HepG2 (cell line): ENCODE results near the gene CCDC33. TPM values are rescaled to one million over a fixed set of nuclear protein-coding genes. Genes with fewer than 3 reads are reported as not detected.

ENCODE experiments used
- ATAC-seq: fragments of 200-7000 bp; cut with Tn5 transposase; 3 replicates; pipeline ENCODE4 v1.9.1; 2020; ENCODE audit warnings: mild to moderate bottlenecking, moderate library complexity
- BruUV-seq: library from RNA; stranded (reverse); fragments of 400-500 nt; replicated peaks from 2 replicates; lab custom pipeline; 2021; lab: Mats Ljungman, UMichigan
- CTCF ChIA-PET: fragments of 300-600 bp; formaldehyde crosslinking; extraction: SDS; loops from one replicate; lab custom pipeline; 2021; ENCODE audit warnings: low total read pairs, inconsistent platforms, low intra/inter-chr PET ratio; lab: Yijun Ruan, JAX
- POLR2A ChIA-PET: fragments of 350-600 bp; sonication (Branson Sonifier 250); formaldehyde crosslinking; loops from one replicate; lab custom pipeline; 2020; ENCODE audit warnings: antibody characterized with exemption, inconsistent platforms; lab: Yijun Ruan, JAX
- DNase-seq: peaks from one replicate; pipeline ENCODE4 v3.0.0-alpha.2; 2015; ENCODE audit warnings: low spot score
- FAIRE-seq: peaks from 3 replicates; lab custom pipeline; 2011; peaks lifted over from hg19 to GRCh38; lab: Jason Lieb, UNC
- H2AFZ ChIP-seq: one replicate; pipeline ENCODE4 v1.6.1; 2011; ENCODE audit warnings: low read length, inconsistent platforms
- H3K27ac ChIP-seq: fragments of 300-600 bp; 3 replicates; pipeline ENCODE4 v1.8.0; 2011; ENCODE audit warnings: mixed run types, mild to moderate bottlenecking, mixed read lengths, low read length, inconsistent platforms; ENCODE audit not compliant: insufficient read depth; ENCODE audit errors: extremely low read length
- H3K27me3 ChIP-seq, 2 experiments: fragments of 200-600 bp in 1 of 2; 2 replicates in 1 of 2; 3 replicates in 1 of 2; pipeline versions ENCODE4 v1.6.0 to v1.8.0; 2011; ENCODE audit warnings: low read length in 2 of 2, mild to moderate bottlenecking in 2 of 2, moderate library complexity in 2 of 2, inconsistent platforms in 1 of 2; ENCODE audit not compliant: insufficient read depth in 2 of 2, control insufficient read depth in 1 of 2
- H3K36me3 ChIP-seq, 2 experiments: fragments of 200-600 bp in 1 of 2; replicated peaks in 1 of 2; 2 replicates in 1 of 2; 3 replicates in 1 of 2; pipeline versions ENCODE4 v1.5.1 to v1.8.0; 2011; ENCODE audit warnings: low read length in 2 of 2, inconsistent platforms in 1 of 2; ENCODE audit not compliant: insufficient read depth in 2 of 2, control insufficient read depth in 1 of 2
- H3K4me1 ChIP-seq: 2 replicates; pipeline ENCODE4 v1.5.1; 2012; ENCODE audit warnings: low read length, inconsistent platforms; ENCODE audit not compliant: insufficient read depth
- H3K4me2 ChIP-seq: 2 replicates; pipeline ENCODE4 v1.6.0; 2011; ENCODE audit warnings: low read depth, low read length, inconsistent platforms
- H3K4me3 ChIP-seq, 3 experiments: fragments of 200-600 bp in 1 of 3; sonication (generic), shearing (Covaris generic) in 1 of 3; replicated peaks in 1 of 3; 2 replicates each; pipeline ENCODE4 v1.5.1; 2011 to 2016; ENCODE audit warnings: low read length in 3 of 3, inconsistent platforms in 2 of 3, low read depth in 2 of 3, mild to moderate bottlenecking in 2 of 3, control low read depth in 1 of 3, mixed read lengths in 1 of 3; ENCODE audit not compliant: insufficient read depth in 1 of 3
- H3K79me2 ChIP-seq: one replicate; pipeline ENCODE4 v1.6.1; 2011; ENCODE audit warnings: low read length, inconsistent platforms; ENCODE audit not compliant: insufficient read depth
- H3K9ac ChIP-seq: 2 replicates; pipeline ENCODE4 v1.6.0; 2011; ENCODE audit warnings: mild to moderate bottlenecking, low read depth, low read length, inconsistent platforms; ENCODE audit not compliant: insufficient read depth
- H3K9me3 ChIP-seq: 2 replicates; pipeline ENCODE4 v1.5.1; 2012; ENCODE audit warnings: mild to moderate bottlenecking, low read length
- H4K20me1 ChIP-seq: 2 replicates; pipeline ENCODE4 v1.6.0; 2011; ENCODE audit warnings: inconsistent platforms, mild to moderate bottlenecking, low read length, moderate library complexity; ENCODE audit not compliant: insufficient read depth
- CTCF ChIP-seq: sonication (generic); formaldehyde crosslinking; IDR thresholded peaks from 2 replicates; pipeline ENCODE4 v1.5.0; 2020; ENCODE audit warnings: mild to moderate bottlenecking, missing genetic modification reagents, moderate library complexity
- KDM5A ChIP-seq: fragments of 200-600 bp; sonication (generic); IDR thresholded peaks from 2 replicates; pipeline ENCODE4 v1.7.0; 2018; ENCODE audit warnings: antibody characterized with exemption, mild to moderate bottlenecking, low read length, borderline replicate concordance
- NFYB ChIP-seq: sonication (generic); formaldehyde crosslinking; IDR thresholded peaks from 2 replicates; pipeline ENCODE4 v1.4.0; 2020; ENCODE audit warnings: missing genetic modification reagents
- NFYC ChIP-seq: IDR thresholded peaks from 2 replicates; pipeline ENCODE4 v1.6.1; 2016; ENCODE audit warnings: missing genetic modification reagents, missing compliant biosample characterization
- PHF20 ChIP-seq: sonication (generic); formaldehyde crosslinking; IDR thresholded peaks from 2 replicates; pipeline ENCODE4 v1.5.0; 2020; ENCODE audit warnings: mild to moderate bottlenecking, missing genetic modification reagents
- SMC3 ChIP-seq: IDR thresholded peaks from 2 replicates; pipeline ENCODE4 v1.6.1; 2011; ENCODE audit warnings: low read length, improper control_type of control experiment
- SPEN ChIP-seq: sonication (generic); formaldehyde crosslinking; IDR thresholded peaks from 2 replicates; pipeline ENCODE4 v1.5.1; 2020; ENCODE audit warnings: low read depth, mild to moderate bottlenecking, missing genetic modification reagents
- STAG1 ChIP-seq: sonication (generic); formaldehyde crosslinking; IDR thresholded peaks from 2 replicates; pipeline ENCODE4 v1.4.0; 2020; ENCODE audit warnings: missing genetic modification reagents
- TFDP1 ChIP-seq: IDR thresholded peaks from 2 replicates; pipeline ENCODE4 v1.6.1; 2016; ENCODE audit warnings: missing compliant biosample characterization, missing genetic modification reagents, borderline replicate concordance
- WGBS: methylation state at CpG from one replicate; pipeline ENCODE4 v1.1.6; 2017; ENCODE audit warnings: low lambda C conversion rate; 5-methylcytosine and 5-hydroxymethylcytosine counted together
- in situ Hi-C: cut with HindIII; loops from 2 replicates; pipeline ENCODE4 v1.10.0; 2017; ENCODE audit warnings: low pct_unique_long_range_greater_than_20kb; ENCODE audit not compliant: extremely low pct_ligation_motif_present
- intact Hi-C: fragments of 100-400 bp; cut with micrococcal nuclease; formaldehyde crosslinking; loops from one replicate; pipeline ENCODE4 v1.10.0; 2022; ENCODE audit not compliant: unreplicated experiment
- polyA plus RNA-seq, 8 experiments: library from polyadenylated mRNA; depleted of rRNA in 3 of 8; stranded (reverse) in 7 of 8; unstranded in 1 of 8; fragments of >200 nt; fragmentation: Illumina TruSeq in 4 of 8; extraction: Trizol in 4 of 8; gene quantifications; 2 replicates each; pipeline versions ENCODE4 v1.2.1 to v1.2.3, GENCODE V29; 2011 to 2016; ENCODE audit warnings: low read depth in 4 of 8, missing spikeins in 1 of 8, mixed read lengths in 1 of 8; ENCODE audit not compliant: insufficient read depth in 1 of 8
- total RNA-seq, 5 experiments: library from RNA; depleted of rRNA; stranded (reverse); fragments of >200 nt; fragmentation: Illumina TruSeq; extraction: Trizol; gene quantifications; 2 replicates each; pipeline ENCODE4 v1.2.3, GENCODE V29; 2016; ENCODE audit warnings: low read depth in 1 of 5
- TF ChIP-seq, protein P1 (sequence below): sonication (generic); formaldehyde crosslinking; IDR thresholded peaks from 2 replicates; pipeline ENCODE4 v1.4.0; 2020; ENCODE audit warnings: mild to moderate bottlenecking, missing genetic modification reagents

CCDC33 gene
- total and polyA plus RNA-seq, 2 of the 13 experiments (the other 11 are each of a cell fraction or from before 2014, with no cell fraction given): 0.30 TPM; not detected in 1

DNA sequence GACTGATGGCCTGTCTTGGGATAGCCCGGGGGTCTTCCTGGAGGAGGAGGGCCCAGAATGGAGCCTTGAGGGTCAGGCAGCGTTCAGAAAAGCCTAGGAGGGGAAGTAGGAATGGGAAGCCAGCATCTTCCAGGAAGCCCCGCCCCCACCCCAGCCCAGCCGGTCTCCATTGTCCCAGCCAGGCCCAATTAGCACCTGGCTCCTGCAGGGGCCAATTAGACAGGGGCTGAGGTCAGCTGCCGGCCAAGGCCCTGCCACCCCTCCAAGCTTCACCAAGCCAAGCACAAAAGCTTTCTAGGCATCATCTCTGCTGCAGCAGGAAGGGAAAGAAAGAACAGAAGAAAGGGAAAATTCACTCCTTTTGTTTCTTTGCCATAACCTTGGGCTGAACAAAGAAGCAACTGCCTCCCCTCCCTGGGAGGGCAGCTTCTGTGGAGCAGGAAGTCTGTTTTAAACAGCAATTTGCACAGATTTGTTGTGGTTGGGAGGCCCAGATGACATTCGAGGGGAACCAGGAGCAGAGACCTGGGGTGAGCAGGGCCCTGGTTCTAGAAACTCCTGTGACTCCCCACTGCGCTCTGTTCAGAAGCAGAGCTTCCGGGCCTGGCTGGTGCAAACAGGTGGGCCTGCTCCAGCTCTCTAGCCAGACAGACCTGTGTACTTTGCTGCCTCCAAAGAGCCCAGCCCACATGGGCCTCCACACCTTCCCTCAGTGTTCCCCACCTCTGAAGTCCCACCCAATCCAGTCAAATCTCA, 83.6 kb downstream of the CCDC33 start (continued):
- TF ChIP-seq, protein P1, sequence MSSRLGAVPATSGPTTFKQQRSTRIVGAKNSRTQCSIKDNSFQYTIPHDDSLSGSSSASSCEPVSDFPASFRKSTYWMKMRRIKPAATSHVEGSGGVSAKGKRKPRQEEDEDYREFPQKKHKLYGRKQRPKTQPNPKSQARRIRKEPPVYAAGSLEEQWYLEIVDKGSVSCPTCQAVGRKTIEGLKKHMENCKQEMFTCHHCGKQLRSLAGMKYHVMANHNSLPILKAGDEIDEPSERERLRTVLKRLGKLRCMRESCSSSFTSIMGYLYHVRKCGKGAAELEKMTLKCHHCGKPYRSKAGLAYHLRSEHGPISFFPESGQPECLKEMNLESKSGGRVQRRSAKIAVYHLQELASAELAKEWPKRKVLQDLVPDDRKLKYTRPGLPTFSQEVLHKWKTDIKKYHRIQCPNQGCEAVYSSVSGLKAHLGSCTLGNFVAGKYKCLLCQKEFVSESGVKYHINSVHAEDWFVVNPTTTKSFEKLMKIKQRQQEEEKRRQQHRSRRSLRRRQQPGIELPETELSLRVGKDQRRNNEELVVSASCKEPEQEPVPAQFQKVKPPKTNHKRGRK: no peak

DNA sequence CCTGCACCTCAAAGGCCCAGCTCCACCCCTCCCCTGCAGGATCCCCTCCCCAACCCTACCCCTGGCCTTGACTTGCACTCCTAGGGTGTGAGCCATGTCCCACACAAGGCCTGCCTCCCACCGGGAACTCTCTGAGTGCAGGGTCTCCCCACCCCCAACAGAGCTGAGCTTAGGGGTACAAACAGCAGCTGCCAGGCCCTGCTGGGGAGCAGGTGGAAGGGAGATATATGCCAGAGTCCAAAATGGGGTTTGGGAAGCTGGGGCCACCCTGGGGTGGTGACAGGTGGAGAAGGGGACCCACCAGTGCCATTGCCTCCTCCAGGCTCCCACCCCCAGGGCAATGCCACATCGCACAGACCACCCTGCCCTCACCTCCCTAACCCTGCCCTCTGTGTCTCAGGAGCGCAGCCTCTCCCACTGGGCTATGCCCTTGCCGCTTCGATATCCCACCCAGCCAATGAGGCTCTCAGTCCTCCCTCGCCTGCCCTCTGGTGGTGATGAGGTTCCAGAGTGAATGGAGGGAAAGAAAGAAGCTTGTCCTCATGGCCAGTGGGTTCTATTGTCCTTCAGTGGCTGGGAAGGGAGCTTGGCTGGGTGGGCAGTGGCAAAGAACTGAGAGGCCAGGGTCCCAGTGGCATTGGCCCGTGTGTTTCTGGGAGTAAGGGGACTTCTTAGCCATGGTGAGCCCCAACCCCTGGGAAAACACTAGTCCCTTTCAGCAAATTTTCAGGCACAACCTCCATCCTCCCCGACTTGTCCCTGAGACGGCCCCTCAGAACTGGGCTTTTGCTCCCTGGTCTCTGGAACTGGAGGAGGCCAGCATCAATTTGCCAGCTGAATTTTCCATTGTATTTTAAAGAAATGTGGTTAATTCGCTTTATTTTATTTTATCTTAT, 84.5 kb downstream of the CCDC33 start:
- DNase-seq (peak; percentile 43), ATAC-seq (peak; percentile 51), FAIRE-seq (no peak)
- Histone ChIP-seq H3K4me3 (no peak overlapping the region), H3K36me3 (no peaks in the 10 kb centered on the region), H3K79me2 (no peaks in the 10 kb centered on the region), H3K4me2 (no peak overlapping the region), H2AFZ (no peak overlapping the region), H4K20me1 (no peaks in the 10 kb centered on the region), H3K9me3 (no peaks in the 10 kb centered on the region), H3K4me1 (peaks cover 3% of the 10 kb centered on the region; the same call in 1 of the 2 replicates), H3K27me3 (peaks cover 3 to 11% of the 10 kb centered on the region in 2 experiments; a peak in 2 of 5 replicates), H3K9ac (no peak overlapping the region), H3K27ac (no peak overlapping the region)
- in situ Hi-C loops: no loop called here
- CTCF ChIA-PET: interaction anchor here (2.1 kb wide), 1 partner anchor 193 kb away, joined by 8 read pairs; no protein-coding TSS in a partner anchor
- intact Hi-C loops: loop anchor here (1.0 kb wide), 1 partner anchor 193 kb away; no protein-coding TSS in a partner anchor
- POLR2A ChIA-PET: no interaction called here
- TF ChIP-seq SMC3 (peak; percentile 50; the same call in 1 of the 2 replicates), NFYB (peak; percentile 38; the same call in 1 of the 2 replicates), PHF20 (CRISPR knock-in tag) (no peak), SPEN (CRISPR knock-in tag) (no peak), TFDP1 (CRISPR knock-in tag) (peak; percentile 21; the same call in 1 of the 2 replicates), CTCF (CRISPR knock-in tag) (peak; percentile 85), NFYC (CRISPR knock-in tag) (peak; percentile 45; the same call in 1 of the 2 replicates), KDM5A (no peak), STAG1 (CRISPR knock-in tag) (peak; percentile 36)
- no TSS peak for BruUV-seq
- 45% methylated on average over 7 of the region's 10 CpGs for WGBS
